MM.1S (cell line): ENCODE measurements around the gene SLC35F3.

Experiments used
- EZH2 ChIP-seq: fragments of 300-600 bp; sonication (generic); optimal IDR thresholded peaks from 2 replicates; pipeline ENCODE3; 2017; ENCODE audit warnings: low read depth, mild to moderate bottlenecking, antibody characterized with exemption, low read length, mixed read lengths
- EZH2phosphoT487 ChIP-seq: fragments of 300-600 bp; sonication (generic); IDR thresholded peaks from 2 replicates; pipeline ENCODE4 v1.6.1; 2018; ENCODE audit warnings: antibody characterized with exemption, low read length
- TF ChIP-seq, protein P1 (sequence below): fragments of 300-600 bp; sonication (generic); IDR thresholded peaks from 2 replicates; pipeline ENCODE4 v1.5.1; 2016; ENCODE audit warnings: antibody characterized with exemption, low read length, mixed read lengths

DNA sequence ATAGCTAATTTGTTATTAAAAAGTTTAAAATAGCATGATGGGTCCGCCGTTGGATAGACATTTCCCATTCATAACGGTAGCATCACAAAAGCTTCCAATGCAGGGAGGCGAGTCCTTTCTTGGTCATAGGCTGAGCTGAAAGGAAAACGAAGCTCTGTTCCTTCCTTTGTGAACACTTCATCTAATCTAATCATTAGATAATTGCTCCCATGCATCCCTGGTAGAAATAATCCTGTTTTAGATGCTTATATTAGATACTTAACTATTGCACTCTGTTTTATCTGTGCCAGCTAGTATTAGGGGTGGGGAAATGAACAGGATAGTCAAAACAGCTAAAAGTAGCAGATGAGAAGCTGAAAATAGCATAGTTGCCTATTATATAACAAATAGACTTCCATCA lies 215.0 kb downstream of the SLC35F3 start:
- TF ChIP-seq, protein P1, sequence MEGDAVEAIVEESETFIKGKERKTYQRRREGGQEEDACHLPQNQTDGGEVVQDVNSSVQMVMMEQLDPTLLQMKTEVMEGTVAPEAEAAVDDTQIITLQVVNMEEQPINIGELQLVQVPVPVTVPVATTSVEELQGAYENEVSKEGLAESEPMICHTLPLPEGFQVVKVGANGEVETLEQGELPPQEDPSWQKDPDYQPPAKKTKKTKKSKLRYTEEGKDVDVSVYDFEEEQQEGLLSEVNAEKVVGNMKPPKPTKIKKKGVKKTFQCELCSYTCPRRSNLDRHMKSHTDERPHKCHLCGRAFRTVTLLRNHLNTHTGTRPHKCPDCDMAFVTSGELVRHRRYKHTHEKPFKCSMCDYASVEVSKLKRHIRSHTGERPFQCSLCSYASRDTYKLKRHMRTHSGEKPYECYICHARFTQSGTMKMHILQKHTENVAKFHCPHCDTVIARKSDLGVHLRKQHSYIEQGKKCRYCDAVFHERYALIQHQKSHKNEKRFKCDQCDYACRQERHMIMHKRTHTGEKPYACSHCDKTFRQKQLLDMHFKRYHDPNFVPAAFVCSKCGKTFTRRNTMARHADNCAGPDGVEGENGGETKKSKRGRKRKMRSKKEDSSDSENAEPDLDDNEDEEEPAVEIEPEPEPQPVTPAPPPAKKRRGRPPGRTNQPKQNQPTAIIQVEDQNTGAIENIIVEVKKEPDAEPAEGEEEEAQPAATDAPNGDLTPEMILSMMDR = no peak
- TF ChIP-seq EZH2phosphoT487 (no peak), EZH2 (no peak)
